ENCODE measurements around the gene NKD2. TPM values are rescaled to one million over a fixed set of nuclear protein-coding genes. Genes with fewer than 3 reads are reported as not detected.

NKD2 gene
- total and polyA plus RNA-seq, 9 donors = 1.5 to 5.3 (median 2.3) TPM

GRCh38 chr5:1005249-1005851 lies 3.3 kb upstream of the NKD2 start:
- 39% methylated on average over 45 of the region's 47 CpGs for WGBS (ENCODE audit: insufficient coverage)
- Histone ChIP-seq H3K9me3 (replicated peaks; ENCODE audit: control insufficient read depth, low read depth, low read length) (no peaks in the 10 kb centered on the region), H3K27me3 (ENCODE audit: control insufficient read depth, insufficient read depth, low read length) (peaks cover 65% of the 10 kb centered on the region), H3K4me1 (ENCODE audit: control insufficient read depth, insufficient read depth, low read length) (peaks cover 33% of the 10 kb centered on the region), H3K27ac (ENCODE audit: low read length) (no peak overlapping the region), H3K4me3 (ENCODE audit: low read length) (peak overlapping the region; percentile 44), H3K36me3 (ENCODE audit: control insufficient read depth, insufficient read depth, low read length) (no peaks in the 10 kb centered on the region)
- DNase-seq = no peak

- no peaks in the 10 kb centered on the region for H3K9me3 ChIP-seq (replicated peaks; ENCODE audit: control insufficient read depth, low read depth, low read length)
- no peak overlapping the region for H3K27ac ChIP-seq (ENCODE audit: low read length)
- 99% methylated on average over 6 of the region's 13 CpGs for WGBS (ENCODE audit: insufficient coverage)
- peaks cover 39% of the 10 kb centered on the region for H3K4me1 ChIP-seq (ENCODE audit: control insufficient read depth, insufficient read depth, low read length)
- no peak for DNase-seq
- H3K36me3 ChIP-seq (ENCODE audit: control insufficient read depth, insufficient read depth, low read length) = no peaks in the 10 kb centered on the region
- H3K27me3 ChIP-seq (ENCODE audit: control insufficient read depth, insufficient read depth, low read length) = peaks cover 72% of the 10 kb centered on the region
- H3K4me3 ChIP-seq (ENCODE audit: low read length) = no peak overlapping the region
Observed at GRCh38 chr5:1005904-1006655, 2.5 kb upstream of the NKD2 start.

GRCh38 chr5:1006656-1007071 lies 1.9 kb upstream of the NKD2 start:
- Histone ChIP-seq H3K4me3 (ENCODE audit: low read length) (no peak overlapping the region), H3K36me3 (ENCODE audit: control insufficient read depth, insufficient read depth, low read length) (no peaks in the 10 kb centered on the region), H3K27ac (ENCODE audit: low read length) (no peak overlapping the region), H3K27me3 (ENCODE audit: control insufficient read depth, insufficient read depth, low read length) (peaks cover 73% of the 10 kb centered on the region), H3K4me1 (ENCODE audit: control insufficient read depth, insufficient read depth, low read length) (peaks cover 39% of the 10 kb centered on the region), H3K9me3 (replicated peaks; ENCODE audit: control insufficient read depth, low read depth, low read length) (no peaks in the 10 kb centered on the region)
- 71% methylated on average over 2 of the region's 5 CpGs for WGBS (ENCODE audit: insufficient coverage)
- no peak for DNase-seq

- Histone ChIP-seq H3K36me3 (ENCODE audit: control insufficient read depth, insufficient read depth, low read length) (no peaks in the 10 kb centered on the region), H3K27ac (ENCODE audit: low read length) (no peak overlapping the region), H3K9me3 (replicated peaks; ENCODE audit: control insufficient read depth, low read depth, low read length) (no peaks in the 10 kb centered on the region), H3K4me3 (ENCODE audit: low read length) (no peak overlapping the region), H3K27me3 (ENCODE audit: control insufficient read depth, insufficient read depth, low read length) (peaks cover 79% of the 10 kb centered on the region), H3K4me1 (ENCODE audit: control insufficient read depth, insufficient read depth, low read length) (peaks cover 39% of the 10 kb centered on the region)
- WGBS (ENCODE audit: insufficient coverage) = 75% methylated on average over 13 of the region's 17 CpGs
- DNase-seq = no peak
Observed at GRCh38 chr5:1007221-1007680, 1.4 kb upstream of the NKD2 start.

- H3K27ac ChIP-seq (ENCODE audit: low read length) = no peak overlapping the region
- WGBS (ENCODE audit: insufficient coverage) = 58% methylated on average over 21 of the region's 23 CpGs
- H3K9me3 ChIP-seq (replicated peaks; ENCODE audit: control insufficient read depth, low read depth, low read length) = no peaks in the 10 kb centered on the region
- H3K4me1 ChIP-seq (ENCODE audit: control insufficient read depth, insufficient read depth, low read length) = peaks cover 39% of the 10 kb centered on the region
- no peak for DNase-seq
- H3K36me3 ChIP-seq (ENCODE audit: control insufficient read depth, insufficient read depth, low read length) = no peaks in the 10 kb centered on the region
- H3K27me3 ChIP-seq (ENCODE audit: control insufficient read depth, insufficient read depth, low read length) = peaks cover 81% of the 10 kb centered on the region
- no peak overlapping the region for H3K4me3 ChIP-seq (ENCODE audit: low read length)
Observed at GRCh38 chr5:1007681-1008450, 736 bp upstream of the NKD2 start.

GRCh38 chr5:1009359-1010180 lies 968 bp downstream of the NKD2 start:
- Histone ChIP-seq H3K9me3 (replicated peaks; ENCODE audit: control insufficient read depth, low read depth, low read length) (no peaks in the 10 kb centered on the region), H3K27me3 (ENCODE audit: control insufficient read depth, insufficient read depth, low read length) (peaks cover 74% of the 10 kb centered on the region), H3K4me1 (ENCODE audit: control insufficient read depth, insufficient read depth, low read length) (peaks cover 31% of the 10 kb centered on the region), H3K27ac (ENCODE audit: low read length) (no peak overlapping the region), H3K4me3 (ENCODE audit: low read length) (peak overlapping the region; percentile 8), H3K36me3 (ENCODE audit: control insufficient read depth, insufficient read depth, low read length) (no peaks in the 10 kb centered on the region)
- no peak for DNase-seq
- 8% methylated on average over 69 of the region's 70 CpGs for WGBS (ENCODE audit: insufficient coverage)

- WGBS (ENCODE audit: insufficient coverage) = 40% methylated on average over 1 of the region's 4 CpGs
- Histone ChIP-seq H3K4me1 (ENCODE audit: control insufficient read depth, insufficient read depth, low read length) (peaks cover 27% of the 10 kb centered on the region), H3K36me3 (ENCODE audit: control insufficient read depth, insufficient read depth, low read length) (no peaks in the 10 kb centered on the region), H3K27ac (ENCODE audit: low read length) (no peak overlapping the region), H3K9me3 (replicated peaks; ENCODE audit: control insufficient read depth, low read depth, low read length) (no peaks in the 10 kb centered on the region), H3K27me3 (ENCODE audit: control insufficient read depth, insufficient read depth, low read length) (peaks cover 71% of the 10 kb centered on the region), H3K4me3 (ENCODE audit: low read length) (no peak overlapping the region)
- DNase-seq = no peak
Observed at GRCh38 chr5:1010181-1010510, 1.5 kb downstream of the NKD2 start.

- WGBS (ENCODE audit: insufficient coverage) = 78% methylated on average over 11 of the region's 13 CpGs
- H3K4me1 ChIP-seq (ENCODE audit: control insufficient read depth, insufficient read depth, low read length) = peaks cover 23% of the 10 kb centered on the region
- no peak overlapping the region for H3K27ac ChIP-seq (ENCODE audit: low read length)
- H3K4me3 ChIP-seq (ENCODE audit: low read length) = no peak overlapping the region
- H3K36me3 ChIP-seq (ENCODE audit: control insufficient read depth, insufficient read depth, low read length) = no peaks in the 10 kb centered on the region
- H3K9me3 ChIP-seq (replicated peaks; ENCODE audit: control insufficient read depth, low read depth, low read length) = no peaks in the 10 kb centered on the region
- no peak for DNase-seq
- peaks cover 68% of the 10 kb centered on the region for H3K27me3 ChIP-seq (ENCODE audit: control insufficient read depth, insufficient read depth, low read length)
Observed at GRCh38 chr5:1010641-1011046, 2.0 kb downstream of the NKD2 start.

GRCh38 chr5:1011226-1011631 lies 2.6 kb downstream of the NKD2 start:
- H3K27ac ChIP-seq (ENCODE audit: low read length) = no peak overlapping the region
- H3K36me3 ChIP-seq (ENCODE audit: control insufficient read depth, insufficient read depth, low read length) = no peaks in the 10 kb centered on the region
- H3K4me3 ChIP-seq (ENCODE audit: low read length) = no peak overlapping the region
- H3K27me3 ChIP-seq (ENCODE audit: control insufficient read depth, insufficient read depth, low read length) = peaks cover 64% of the 10 kb centered on the region
- no peaks in the 10 kb centered on the region for H3K9me3 ChIP-seq (replicated peaks; ENCODE audit: control insufficient read depth, low read depth, low read length)
- peaks cover 23% of the 10 kb centered on the region for H3K4me1 ChIP-seq (ENCODE audit: control insufficient read depth, insufficient read depth, low read length)
- 57% methylated on average over 7 of the region's 11 CpGs for WGBS (ENCODE audit: insufficient coverage)
- no peak for DNase-seq

Measured in muscle of leg (tissue), 11 donors.